ENCODE results near the gene LRRC56.

Gene LRRC56, protein sequence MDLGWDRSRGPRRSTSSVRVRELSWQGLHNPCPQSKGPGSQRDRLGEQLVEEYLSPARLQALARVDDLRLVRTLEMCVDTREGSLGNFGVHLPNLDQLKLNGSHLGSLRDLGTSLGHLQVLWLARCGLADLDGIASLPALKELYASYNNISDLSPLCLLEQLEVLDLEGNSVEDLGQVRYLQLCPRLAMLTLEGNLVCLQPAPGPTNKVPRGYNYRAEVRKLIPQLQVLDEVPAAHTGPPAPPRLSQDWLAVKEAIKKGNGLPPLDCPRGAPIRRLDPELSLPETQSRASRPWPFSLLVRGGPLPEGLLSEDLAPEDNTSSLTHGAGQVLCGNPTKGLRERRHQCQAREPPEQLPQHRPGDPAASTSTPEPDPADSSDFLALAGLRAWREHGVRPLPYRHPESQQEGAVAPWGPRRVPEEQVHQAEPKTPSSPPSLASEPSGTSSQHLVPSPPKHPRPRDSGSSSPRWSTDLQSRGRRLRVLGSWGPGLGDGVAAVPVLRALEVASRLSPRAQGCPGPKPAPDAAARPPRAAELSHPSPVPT

DNA sequence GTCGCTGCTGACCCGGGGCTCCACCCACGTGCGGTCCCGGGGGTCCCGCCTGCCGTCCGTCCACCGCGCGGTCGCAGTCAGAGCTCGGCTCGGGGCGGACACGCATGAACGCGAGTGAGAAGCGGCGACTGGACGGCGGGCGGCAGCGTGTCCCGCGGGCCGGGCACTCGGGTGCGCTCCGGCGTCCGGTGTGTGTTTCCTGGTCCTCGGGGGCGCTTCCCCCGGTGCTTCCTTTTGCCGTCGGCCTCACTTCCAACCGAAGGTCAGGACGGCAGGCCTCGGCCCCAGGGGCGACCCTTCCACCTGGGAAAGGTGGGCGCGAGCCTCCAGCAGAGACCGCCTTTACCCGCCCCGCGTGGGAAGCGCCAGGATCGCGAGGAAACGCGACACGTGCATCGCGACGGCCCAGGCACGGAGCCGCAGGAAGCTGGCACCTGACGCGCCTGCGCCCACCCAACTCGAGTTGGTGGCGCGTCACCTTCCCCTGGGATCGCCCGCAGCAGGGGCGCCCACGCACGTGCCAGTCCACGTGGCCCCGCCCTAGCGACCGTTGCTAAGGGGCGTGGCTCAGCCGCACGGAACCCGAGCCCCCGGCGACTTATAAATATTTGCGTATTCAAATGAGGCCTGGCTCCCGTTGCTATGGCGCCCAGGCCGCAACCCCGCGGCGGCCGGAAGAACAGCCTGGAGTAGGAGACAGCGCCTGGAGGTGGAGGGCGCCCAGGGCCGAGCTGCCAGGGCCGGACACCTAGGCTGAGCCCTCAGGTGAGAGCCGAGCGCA lies at the start of gene LRRC56:
LRRC56 (plus strand) TSS at position 687 of the 781 bp plus-strand sequence. CDS start 3,158 bp downstream, outside the sequence.
- peak in 19 of 51 donors; percentile 13 to 61 (median 43) for DNase-seq

DNA sequence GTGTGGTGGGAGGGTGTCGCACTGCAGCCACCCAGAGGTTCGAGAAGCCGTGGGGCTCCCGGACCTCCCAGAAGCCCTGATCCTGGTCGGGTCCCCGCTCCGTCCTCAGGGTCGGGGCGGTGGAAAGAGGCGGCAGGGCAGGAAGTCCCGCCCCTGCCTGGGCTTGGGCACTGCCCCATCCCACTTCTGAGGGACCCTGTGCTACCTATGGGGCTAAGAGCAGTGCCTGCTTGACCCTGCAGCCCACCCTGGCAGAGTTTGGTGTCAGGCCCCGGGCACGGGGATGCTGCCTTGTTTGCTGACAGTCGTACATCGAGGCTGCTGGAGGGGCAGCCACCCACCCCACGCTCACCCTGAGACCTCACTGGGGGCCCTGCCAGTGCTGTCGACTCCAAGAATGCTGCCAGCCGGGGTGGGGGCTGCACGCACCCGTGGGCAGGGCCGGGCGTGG lies 49.7 kb upstream of the LRRC56 start:
- DNase-seq, result no peak

DNA sequence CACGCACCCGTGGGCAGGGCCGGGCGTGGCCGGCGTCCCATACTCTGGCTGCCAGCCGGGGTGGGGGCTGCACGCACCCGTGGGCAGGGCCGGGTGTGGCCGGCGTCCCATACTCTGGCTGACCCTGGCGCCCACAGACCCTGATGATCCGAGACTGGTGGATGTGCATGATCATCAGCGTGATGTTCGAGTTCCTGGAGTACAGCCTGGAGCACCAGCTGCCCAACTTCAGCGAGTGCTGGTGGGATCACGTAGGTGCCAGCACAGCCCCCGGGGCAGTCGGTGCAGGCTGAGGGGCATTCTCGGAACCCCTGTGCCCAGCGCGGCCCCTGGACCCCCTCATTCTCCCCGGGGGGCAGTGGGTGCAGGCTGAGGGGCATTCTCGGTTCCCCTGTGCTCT lies 49.3 kb upstream of the LRRC56 start:
- DNase-seq, result no peak

DNA sequence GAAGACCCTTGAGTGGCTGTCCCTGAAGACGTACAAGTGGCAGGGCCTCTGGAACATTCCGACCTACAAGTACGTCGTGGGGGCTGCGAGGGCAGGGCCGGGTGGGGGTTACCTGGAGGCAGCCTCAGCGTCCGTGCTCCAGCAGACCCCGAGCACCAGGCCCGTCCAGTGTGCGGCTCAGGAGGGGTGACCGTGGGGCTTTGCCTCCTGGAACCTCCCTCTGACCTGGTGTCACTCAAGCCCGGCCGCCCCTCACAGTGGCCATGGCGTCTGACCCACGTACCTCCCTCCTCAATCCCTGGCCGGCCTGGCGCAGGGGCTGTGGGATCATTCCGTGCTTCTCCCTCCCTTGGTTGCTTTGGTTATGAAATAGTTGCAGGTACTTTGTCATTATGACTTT lies 48.7 kb upstream of the LRRC56 start:
- no peak for DNase-seq

DNA sequence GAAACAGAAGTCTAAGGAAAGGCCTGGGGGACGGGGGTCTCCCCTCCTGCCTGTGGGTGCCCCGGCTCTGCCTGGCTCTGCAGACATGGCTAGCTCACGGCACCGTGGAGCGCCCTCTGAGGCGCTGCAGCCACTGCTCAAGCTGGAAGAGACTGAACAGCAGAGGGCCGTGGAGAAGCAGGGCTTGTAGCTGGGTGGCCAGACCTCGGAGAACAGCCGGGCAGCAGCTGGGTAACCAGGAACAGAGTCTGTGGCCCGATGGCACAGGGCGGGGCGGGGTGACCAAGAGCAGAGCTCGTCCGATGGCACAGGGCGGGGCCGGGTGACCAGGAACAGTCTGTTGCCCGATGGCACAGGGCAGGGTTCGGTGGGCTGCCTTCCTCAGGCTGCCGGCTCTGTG lies 48.3 kb upstream of the LRRC56 start:
- peak in 2 of 51 donors; percentile 19 to 25 for DNase-seq

DNA sequence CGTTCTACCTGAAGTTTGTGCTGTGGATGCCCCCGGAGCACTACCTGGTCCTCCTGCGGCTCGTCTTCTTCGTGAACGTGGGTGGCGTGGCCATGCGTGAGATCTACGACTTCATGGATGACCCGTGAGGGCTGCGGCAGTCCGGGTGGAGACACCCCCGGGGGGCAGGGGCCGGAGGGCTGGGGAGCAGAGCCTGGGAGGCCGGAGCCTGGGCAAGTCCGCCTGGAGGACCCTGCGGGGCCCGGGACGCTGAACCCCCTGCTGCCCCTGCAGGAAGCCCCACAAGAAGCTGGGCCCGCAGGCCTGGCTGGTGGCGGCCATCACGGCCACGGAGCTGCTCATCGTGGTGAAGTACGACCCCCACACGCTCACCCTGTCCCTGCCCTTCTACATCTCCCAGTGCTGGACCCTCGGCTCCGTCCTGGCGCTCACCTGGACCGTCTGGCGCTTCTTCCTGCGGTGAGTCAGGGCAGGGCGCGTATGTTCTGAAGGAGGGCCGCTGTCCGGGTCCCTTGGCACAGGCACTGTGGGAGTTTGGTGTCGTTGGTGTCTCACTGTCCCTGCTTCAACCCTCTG lies 47.6 kb upstream of the LRRC56 start:
- no peak for DNase-seq

DNA sequence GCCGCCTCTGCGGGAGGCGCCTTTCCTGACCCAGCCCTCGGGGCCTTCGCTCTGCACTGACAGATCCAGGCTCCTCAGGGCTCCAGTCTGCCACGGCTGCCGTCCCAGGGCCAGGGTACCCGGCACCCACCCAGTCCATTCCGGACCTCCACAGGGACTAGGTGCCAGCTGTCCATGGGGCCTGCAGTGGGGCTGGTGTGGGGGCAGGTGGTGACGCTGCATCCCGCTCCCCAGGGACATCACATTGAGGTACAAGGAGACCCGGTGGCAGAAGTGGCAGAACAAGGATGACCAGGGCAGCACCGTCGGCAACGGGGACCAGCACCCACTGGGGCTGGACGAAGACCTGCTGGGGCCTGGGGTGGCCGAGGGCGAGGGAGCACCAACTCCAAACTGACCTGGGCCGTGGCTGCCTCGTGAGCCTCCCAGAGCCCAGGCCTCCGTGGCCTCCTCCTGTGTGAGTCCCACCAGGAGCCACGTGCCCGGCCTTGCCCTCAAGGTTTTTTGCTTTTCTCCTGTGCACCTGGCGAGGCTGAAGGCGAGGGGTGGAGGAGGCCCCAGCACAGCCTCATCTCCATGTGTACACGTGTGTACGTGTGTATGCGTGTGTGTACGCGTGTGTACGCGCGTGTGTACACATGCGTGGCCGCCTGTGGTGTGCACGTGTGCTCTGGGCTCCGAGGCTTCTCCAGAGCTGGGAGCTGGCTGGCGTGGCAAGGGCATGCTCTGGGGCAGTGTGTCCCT lies 47.0 kb upstream of the LRRC56 start:
- no peak for DNase-seq

DNA sequence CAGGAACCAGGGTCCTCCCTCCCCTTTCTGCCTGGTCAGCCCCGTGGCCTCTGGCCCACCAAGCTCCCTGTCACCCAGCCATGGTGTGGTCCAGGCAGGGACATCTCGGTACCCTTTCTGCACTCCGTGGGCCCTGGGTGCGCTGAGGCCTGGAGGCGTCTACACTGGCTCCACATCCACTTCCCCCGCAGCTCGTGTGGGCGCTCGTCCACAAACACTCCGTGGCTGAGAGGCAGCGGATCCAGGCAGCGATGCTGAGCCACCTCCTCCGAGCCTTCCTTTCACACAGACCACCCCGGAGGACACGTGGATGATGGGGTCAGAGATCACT lies 46.4 kb upstream of the LRRC56 start:
- DNase-seq, result no peak

DNA sequence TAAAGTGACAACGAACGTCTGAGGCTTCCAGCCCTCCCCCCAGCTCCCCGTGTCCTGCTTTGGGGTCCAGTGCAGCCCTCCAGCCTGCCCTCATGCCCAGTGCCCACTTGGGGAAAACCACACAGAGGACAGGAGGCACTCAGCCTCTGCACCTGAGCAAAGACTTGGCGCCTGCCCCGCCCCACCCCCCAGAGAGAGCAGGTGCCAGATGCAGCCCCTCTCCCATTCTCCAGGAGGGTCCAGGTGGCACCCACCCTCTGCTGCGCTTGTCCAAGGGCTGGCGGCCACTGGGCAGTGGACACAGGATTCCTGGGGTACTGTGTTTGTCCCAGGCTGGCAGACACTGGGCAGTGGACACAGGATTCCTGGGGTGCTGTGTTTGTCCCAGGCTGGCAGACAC lies 46.0 kb upstream of the LRRC56 start:
- DNase-seq, result no peak

DNA sequence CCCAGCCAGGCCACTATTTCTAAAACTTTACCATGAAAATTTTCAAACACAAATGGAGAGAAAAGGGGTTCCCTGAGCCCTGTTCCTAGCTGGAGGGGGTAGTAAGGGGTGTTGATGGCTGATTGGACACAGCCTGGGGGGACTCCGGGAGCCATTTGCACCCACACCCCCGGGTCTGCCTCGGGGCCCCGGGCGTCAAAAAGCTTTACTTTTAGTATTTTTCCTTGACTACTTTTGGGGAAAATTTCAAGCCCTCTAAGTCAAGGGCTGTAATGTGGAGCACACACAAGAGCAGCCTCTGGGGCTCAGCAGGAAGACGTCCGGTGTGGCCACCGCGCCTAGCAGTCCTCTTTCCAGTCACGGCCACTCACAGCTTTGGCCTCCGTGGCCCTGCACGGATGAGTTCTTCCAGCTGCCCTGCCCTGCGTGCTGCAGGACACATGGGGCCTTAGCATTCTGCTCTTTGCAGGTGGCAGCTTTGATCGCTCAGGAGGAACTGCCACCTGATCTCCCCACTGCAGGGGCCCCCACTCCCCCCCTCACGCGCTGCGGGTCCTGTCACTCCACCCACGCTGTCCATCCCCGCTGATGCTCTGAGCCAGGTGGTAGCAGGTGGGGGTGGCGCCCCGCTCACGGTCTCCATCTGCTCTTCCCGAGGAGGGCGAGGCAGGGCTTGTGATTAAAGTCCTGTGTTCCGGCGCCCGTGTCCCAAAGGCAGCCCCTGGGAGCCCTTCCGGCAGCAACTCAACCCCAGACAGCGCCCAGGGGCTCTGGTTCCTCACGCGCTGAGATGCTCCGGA lies 44.7 kb upstream of the LRRC56 start:
- DNase-seq, result no peak

DNA sequence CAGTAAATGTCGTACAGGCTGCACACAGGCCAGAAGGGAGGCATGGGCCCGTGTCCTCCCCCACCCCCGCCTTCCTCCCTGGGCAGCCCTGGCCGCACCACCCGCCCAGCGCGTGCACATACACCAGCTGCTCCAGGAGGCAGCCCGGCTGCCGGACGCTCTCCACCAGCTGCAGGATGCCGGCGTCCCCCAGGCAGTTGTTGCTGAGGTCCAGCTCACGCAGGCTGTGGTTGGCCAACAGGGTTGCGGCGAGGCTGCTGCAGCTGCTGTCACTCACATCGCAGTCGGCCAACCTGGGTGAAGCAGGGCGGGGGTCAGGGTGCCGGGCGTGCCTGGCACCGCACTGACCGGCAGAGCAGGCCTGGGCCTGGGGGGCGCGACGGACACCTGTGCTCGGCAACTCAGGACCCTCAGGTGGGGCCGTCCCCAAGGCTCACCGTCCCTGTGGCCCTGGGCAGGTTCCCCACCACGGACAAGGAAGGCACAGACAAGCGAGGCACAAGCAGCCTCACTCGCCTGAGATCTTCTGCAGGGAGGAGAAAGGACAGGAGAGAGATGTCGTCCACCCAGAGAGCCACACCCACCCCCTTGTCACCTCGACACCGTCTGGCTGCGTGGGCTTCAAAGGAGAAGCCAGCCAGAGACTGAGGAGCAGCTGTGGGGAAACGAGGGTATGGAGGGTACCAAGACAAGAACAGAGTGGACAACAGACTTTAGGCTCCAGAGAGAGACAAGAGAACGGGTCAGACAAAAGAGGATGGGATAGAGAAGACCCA lies 42.4 kb upstream of the LRRC56 start:
- peak in 42 of 51 donors; percentile 24 to 92 (median 74) for DNase-seq

DNA sequence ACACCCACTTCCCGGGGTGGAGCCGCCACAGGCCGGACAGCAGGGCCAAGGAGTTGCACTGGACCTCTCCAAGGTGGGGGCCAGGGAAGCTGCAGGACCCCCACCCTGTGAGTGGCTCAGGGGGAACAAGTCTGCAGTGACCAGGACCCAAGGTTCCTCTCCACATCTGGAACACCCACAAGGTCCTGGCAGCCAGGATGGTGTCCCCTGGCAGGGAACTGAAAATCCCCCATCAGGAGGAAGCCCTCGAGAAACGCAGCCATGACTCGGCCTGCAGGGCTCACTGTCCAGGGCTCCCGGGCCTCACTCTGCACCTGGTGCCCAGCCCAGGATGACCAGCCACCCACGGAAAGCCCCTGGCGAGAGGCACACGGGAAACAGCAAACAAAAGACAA lies 41.8 kb upstream of the LRRC56 start:
- no peak for DNase-seq

DNA sequence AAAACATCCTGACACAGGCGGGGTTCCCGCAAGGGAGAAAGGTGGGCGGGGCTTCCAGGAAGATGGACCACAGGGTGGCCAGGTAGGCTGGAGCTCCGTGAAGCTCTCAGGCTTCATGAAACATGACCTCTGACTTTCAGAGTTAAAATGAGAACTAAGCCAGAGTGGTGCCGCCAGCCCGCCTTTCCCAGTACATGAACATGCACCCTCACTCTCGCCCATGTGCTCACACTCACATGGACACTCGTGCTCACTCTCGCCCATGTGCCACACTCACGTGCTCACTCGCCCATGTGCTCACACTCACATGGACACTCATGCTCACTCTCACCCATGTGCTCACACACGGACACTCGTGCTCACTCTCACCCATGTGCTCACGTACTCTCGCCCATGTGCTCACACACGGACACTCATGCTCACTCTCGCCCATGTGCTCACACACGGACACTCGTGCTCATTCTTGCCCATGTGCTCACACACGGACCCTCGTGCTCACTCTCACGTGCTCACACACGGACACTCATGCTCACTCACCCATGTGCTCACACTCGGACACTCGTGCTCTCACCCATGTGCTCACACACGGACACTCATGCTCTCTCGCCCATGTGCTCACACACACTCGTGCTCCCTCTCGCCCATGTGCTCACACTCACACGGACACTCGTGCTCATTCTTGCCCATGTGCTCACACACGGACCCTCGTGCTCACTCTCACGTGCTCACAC lies 40.3 kb upstream of the LRRC56 start:
- DNase-seq, result no peak

DNA sequence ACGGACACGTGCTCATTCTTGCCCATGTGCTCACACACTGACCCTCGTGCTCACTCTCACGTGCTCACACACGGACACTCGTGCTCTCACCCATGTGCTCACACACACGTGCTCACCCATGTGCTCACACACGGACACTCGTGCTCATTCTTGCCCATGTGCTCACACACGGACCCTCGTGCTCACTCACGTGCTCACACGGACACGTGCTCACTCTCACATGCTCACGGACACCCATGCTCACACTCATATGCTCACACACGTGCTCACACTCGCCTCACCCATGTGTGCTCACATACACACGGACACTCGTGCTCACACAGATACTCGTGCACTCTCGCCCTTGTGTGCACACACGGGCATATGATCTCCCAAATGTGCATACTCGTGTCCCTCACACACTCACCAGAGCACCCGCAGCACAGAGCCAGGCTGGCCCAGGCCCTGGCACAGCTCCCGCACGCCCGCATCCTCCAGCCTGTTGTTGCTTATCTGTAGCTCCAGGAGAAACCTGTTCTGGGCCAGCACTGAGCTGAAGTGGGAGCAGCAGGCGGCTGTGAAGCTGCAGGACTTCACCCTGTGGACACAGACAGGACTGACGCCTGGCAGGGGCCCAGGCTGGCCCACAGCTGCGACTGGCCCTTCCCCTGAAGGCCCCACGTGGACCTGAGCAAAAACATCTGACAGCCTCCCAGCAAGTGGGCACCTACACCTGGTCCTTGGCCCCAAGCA lies 39.6 kb upstream of the LRRC56 start:
- no peak for DNase-seq

DNA sequence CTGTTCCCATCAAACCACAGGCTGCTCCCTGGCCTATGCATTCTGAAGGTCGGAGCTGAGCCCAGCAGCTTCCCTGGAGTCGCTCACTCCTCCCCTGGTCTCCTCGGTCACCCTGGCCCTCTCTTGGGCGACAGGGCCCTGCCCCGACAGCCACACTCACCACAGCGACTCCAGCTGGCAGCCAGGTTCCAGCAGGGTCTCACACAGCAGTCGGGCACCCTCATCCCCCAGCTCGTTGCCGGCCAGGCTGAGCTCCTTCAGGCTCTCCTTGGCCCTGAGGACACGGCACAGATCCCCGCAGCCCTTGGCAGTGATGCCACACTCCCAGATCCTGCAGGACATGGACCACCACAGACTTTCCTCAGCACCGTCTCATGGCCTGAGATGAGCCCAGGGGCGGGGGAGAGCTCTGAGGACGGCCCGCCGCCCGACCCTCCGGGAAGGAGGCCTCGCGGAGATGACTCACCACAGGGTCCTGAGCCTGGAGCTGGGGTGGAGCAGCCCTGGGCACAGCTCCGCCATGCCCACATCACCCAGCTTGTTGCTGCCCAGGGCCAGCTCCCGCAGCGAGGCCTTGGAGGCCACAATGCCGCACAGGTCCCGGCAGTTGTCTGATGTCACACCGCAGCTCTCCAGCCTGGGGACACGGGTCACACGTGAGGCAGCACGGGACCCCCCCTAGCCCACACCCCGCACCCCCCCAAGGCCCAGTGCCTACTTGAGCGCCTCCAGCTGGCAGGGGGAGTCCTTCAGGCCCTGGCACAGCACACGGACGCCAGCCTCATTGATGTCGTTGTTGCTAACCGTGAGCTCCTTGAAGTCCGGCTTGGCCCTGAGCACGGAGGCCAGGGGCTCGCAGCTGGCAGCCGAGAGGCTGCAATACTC lies 38.8 kb upstream of the LRRC56 start:
- no peak for DNase-seq

DNA sequence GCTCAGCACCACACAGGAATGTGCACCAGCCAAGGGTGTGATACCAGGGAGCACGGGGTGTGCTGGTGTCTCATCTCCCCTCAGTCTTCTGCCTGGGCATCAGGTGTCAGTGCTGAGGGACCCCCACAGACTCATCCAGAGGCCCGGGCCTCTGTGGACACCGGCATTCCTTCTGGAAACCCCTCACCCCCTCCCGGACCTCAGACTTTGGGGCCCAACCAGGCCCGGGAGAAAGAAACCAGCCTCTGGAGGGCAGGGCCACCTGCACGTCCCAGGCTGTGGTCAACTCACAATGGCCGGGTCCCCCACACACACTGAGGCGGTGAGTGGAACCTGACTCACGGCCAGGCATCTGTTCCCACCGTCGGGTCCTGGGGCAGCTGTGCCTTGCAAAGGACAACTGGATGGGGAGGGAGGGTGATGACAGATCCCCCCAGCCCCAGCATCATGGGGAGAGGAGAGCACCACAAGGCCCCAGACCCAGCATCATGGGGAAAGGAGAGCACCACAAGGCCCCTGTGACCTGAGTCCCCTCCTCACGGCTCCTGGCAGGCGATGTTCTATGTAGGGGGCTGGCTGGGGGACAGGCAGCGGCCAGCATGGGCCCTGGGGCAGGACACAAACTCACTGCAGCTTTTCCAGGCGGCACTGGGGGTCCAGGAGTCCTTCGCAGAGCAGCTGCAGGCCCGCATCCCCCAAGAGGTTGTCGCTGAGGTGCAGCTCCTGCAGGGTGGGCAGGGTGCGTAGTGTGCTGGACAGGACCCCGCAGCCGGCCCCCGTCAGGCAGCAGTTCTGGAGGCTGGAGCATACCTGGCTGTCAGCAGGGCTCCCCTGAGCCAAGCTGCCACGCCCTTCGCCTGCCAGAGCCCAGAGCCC lies 37.9 kb upstream of the LRRC56 start:
- DNase-seq, result no peak
